ENCODE measurements around the gene SLC9B2. TPM values are rescaled to one million over a fixed set of nuclear protein-coding genes. Genes with fewer than 3 reads are reported as not detected.

Gene SLC9B2
- total and polyA plus RNA-seq, 12 donors = 1.00 to 11.4 (median 3.3) TPM

DNA sequence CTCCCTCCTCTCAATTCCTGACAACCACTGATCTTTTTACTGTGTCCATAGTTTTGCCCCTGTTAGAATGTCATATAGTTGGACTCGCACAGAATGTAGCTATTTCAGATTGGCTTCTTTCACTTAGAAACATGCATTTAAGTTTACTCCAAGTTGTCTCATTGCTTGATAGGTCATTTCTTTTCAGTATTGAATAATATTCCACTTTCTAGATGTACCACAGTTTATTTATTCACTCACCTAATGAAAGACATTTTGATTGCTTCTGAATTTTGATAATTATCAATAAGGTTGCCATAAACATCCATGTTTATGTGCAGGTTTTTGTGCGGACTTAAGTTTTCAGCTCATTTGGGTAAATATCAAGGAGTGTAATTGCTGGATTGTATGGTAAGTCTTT, 95.6 kb downstream of the SLC9B2 start:
- ATAC-seq = no peak
- TF ChIP-seq, protein P1, sequence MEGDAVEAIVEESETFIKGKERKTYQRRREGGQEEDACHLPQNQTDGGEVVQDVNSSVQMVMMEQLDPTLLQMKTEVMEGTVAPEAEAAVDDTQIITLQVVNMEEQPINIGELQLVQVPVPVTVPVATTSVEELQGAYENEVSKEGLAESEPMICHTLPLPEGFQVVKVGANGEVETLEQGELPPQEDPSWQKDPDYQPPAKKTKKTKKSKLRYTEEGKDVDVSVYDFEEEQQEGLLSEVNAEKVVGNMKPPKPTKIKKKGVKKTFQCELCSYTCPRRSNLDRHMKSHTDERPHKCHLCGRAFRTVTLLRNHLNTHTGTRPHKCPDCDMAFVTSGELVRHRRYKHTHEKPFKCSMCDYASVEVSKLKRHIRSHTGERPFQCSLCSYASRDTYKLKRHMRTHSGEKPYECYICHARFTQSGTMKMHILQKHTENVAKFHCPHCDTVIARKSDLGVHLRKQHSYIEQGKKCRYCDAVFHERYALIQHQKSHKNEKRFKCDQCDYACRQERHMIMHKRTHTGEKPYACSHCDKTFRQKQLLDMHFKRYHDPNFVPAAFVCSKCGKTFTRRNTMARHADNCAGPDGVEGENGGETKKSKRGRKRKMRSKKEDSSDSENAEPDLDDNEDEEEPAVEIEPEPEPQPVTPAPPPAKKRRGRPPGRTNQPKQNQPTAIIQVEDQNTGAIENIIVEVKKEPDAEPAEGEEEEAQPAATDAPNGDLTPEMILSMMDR (IDR thresholded peaks at IDR 0.05) = no peak
- Histone ChIP-seq H3K4me1 (no peaks in the 10 kb centered on the region), H3K9me3 (peaks cover 0 to 25% (median 5%) of the 10 kb centered on the region in 11 donors), H3K36me3 (no peaks in the 10 kb centered on the region), H3K27me3 (no peaks in the 10 kb centered on the region), H3K27ac (no peak overlapping the region), H3K4me3 (no peak overlapping the region)
- 91 to 96% methylated on average over 2 of the region's 2 CpGs for WGBS, 2 donors
- no peak for DNase-seq
- intact Hi-C loops (cut with DNase I) = no loop called here

Other genes starting within 250 kb of the SLC9B2 start
- 100 to 1,000 TPM; 210 to 297 (median 250) TPM for gene UBE2D3, start 249.2 kb downstream of the SLC9B2 start, total RNA-seq
- gene UBE2D3, start 249.2 kb downstream of the SLC9B2 start, polyA plus RNA-seq = 100 to 1,000 TPM in 1 of 2 donors, 10 to 100 TPM in 1; 99.3 to 227 TPM
- gene CISD2, start 207.8 kb downstream of the SLC9B2 start, total RNA-seq = 10 to 100 TPM; 12.1 to 22.1 (median 16.9) TPM
- gene CISD2, start 207.8 kb downstream of the SLC9B2 start, polyA plus RNA-seq = 10 to 100 TPM; 11.0 to 31.0 TPM
- gene SLC9B1, start 57.1 kb downstream of the SLC9B2 start, total RNA-seq = 1 to 10 TPM in 2 of 10 donors, under 1 TPM in 5, not detected in 3; 0.19 to 1.4 (median 0.67) TPM
- gene SLC9B1, start 57.1 kb downstream of the SLC9B2 start, polyA plus RNA-seq = under 1 TPM; 0.07 to 0.22 TPM
- gene BDH2, start 23.1 kb upstream of the SLC9B2 start, total RNA-seq = 10 to 100 TPM; 20.2 to 27.2 (median 24.5) TPM
- gene BDH2, start 23.1 kb upstream of the SLC9B2 start, polyA plus RNA-seq = 10 to 100 TPM; 22.5 to 25.4 TPM
- 1 to 10 TPM in 3 of 10 donors, under 1 TPM in 7; 0.25 to 2.6 (median 0.72) TPM for gene CENPE, start 121.6 kb upstream of the SLC9B2 start, total RNA-seq
- gene CENPE, start 121.6 kb upstream of the SLC9B2 start, polyA plus RNA-seq = under 1 TPM; 0.09 to 0.15 TPM